IMR-90 (cell line): ENCODE data around the gene PMM2. TPM values are rescaled to one million over a fixed set of nuclear protein-coding genes. Genes with fewer than 3 reads are reported as not detected.

Source experiments
- ATAC-seq: fragments of 200-7000 bp; cut with Tn5 transposase; 2 replicates; pipeline ENCODE4 v1.9.1; 2020; ENCODE audit warnings: low read depth, mild to moderate bottlenecking, moderate library complexity
- BruUV-seq: library from RNA; stranded (reverse); fragments of 400-500 nt; replicated peaks from 2 replicates; lab custom pipeline; 2021; lab: Mats Ljungman, UMichigan
- CTCF ChIA-PET: fragments of 300-600 bp; formaldehyde crosslinking; extraction: SDS; loops from one replicate; lab custom pipeline; 2021; ENCODE audit warnings: antibody characterized with exemption; lab: Yijun Ruan, JAX
- POLR2A ChIA-PET: fragments of 300-600 bp; sonication (Branson Sonifier 250); formaldehyde crosslinking; loops from one replicate; lab custom pipeline; 2022; ENCODE audit warnings: antibody characterized with exemption; ENCODE audit not compliant: unreplicated experiment; lab: Charles Lee
- DNase-seq: peaks from one replicate; pipeline ENCODE4 v3.0.0; 2013
- H2AFZ ChIP-seq: replicated peaks from 2 replicates; pipeline ENCODE3; 2013; ENCODE audit warnings: low read length, mild to moderate bottlenecking; ENCODE audit not compliant: poor library complexity
- H2AK5ac ChIP-seq: 2 replicates; pipeline ENCODE4 v1.6.1; 2013; ENCODE audit warnings: low read depth, low read length, inconsistent platforms
- H2AK9ac ChIP-seq: replicated peaks from 2 replicates; pipeline ENCODE3; 2013; ENCODE audit warnings: mild to moderate bottlenecking, low read depth, low read length, moderate library complexity; ENCODE audit not compliant: poor library complexity
- H2BK120ac ChIP-seq: 2 replicates; pipeline ENCODE4 v1.6.1; 2013; ENCODE audit warnings: low read depth, low read length, inconsistent platforms
- H2BK15ac ChIP-seq: 3 replicates; pipeline ENCODE4 v1.6.1; 2013; ENCODE audit warnings: low read depth, low read length, inconsistent platforms
- H2BK20ac ChIP-seq: 2 replicates; pipeline ENCODE4 v1.6.1; 2013; ENCODE audit warnings: low read depth, mild to moderate bottlenecking, inconsistent platforms, low read length, moderate library complexity
- H2BK5ac ChIP-seq: 2 replicates; pipeline ENCODE4 v1.6.1; 2013; ENCODE audit warnings: mild to moderate bottlenecking, low read depth, low read length, inconsistent platforms; ENCODE audit not compliant: poor library complexity, severe bottlenecking
- H3K14ac ChIP-seq: replicated peaks from 2 replicates; pipeline ENCODE4 v1.6.1; 2013; ENCODE audit warnings: low read depth, low read length, inconsistent platforms
- H3K18ac ChIP-seq: 2 replicates; pipeline ENCODE4 v1.6.1; 2013; ENCODE audit warnings: low read depth, low read length, control low read depth
- H3K23ac ChIP-seq: 2 replicates; pipeline ENCODE4 v1.6.1; 2013; ENCODE audit warnings: low read depth, low read length, inconsistent platforms
- H3K27ac ChIP-seq: 2 replicates; pipeline ENCODE4 v1.5.1; 2013; ENCODE audit warnings: mild to moderate bottlenecking, control low read depth, low read length; ENCODE audit not compliant: insufficient read depth
- H3K27me3 ChIP-seq: 2 replicates; pipeline ENCODE4 v1.6.1; 2013; ENCODE audit warnings: low read length; ENCODE audit not compliant: control insufficient read depth, insufficient read depth
- H3K36me3 ChIP-seq: 2 replicates; pipeline ENCODE4 v1.6.1; 2013; ENCODE audit warnings: low read length, mixed read lengths; ENCODE audit not compliant: control insufficient read depth, insufficient read depth
- H3K4ac ChIP-seq: 2 replicates; pipeline ENCODE4 v1.6.1; 2013; ENCODE audit warnings: low read depth, low read length, inconsistent platforms
- H3K4me1 ChIP-seq: 2 replicates; pipeline ENCODE4 v1.6.1; 2013; ENCODE audit warnings: low read length, mixed read lengths; ENCODE audit not compliant: control insufficient read depth, insufficient read depth
- H3K4me2 ChIP-seq: 2 replicates; pipeline ENCODE4 v1.6.1; 2013; ENCODE audit warnings: low read depth, mild to moderate bottlenecking, control low read depth, low read length, moderate library complexity
- H3K4me3 ChIP-seq: 2 replicates; pipeline ENCODE4 v1.5.1; 2013; ENCODE audit warnings: low read depth, mild to moderate bottlenecking, control low read depth, low read length, moderate library complexity; ENCODE audit not compliant: insufficient read depth
- H3K56ac ChIP-seq: 2 replicates; pipeline ENCODE4 v1.6.1; 2013; ENCODE audit warnings: low read length, inconsistent platforms; ENCODE audit not compliant: insufficient read depth; ENCODE audit errors: extremely low read depth
- H3K79me1 ChIP-seq, 2 experiments: 2 replicates each; pipeline ENCODE4 v1.6.1; 2013; ENCODE audit warnings: low read length in 2 of 2, inconsistent platforms in 1 of 2, low read depth in 1 of 2
- H3K9ac ChIP-seq: 2 replicates; pipeline ENCODE4 v1.6.1; 2013; ENCODE audit warnings: low read depth, low read length, control low read depth
- H3K9me1 ChIP-seq: 2 replicates; pipeline ENCODE4 v1.6.1; 2013; ENCODE audit warnings: low read length, inconsistent platforms; ENCODE audit not compliant: insufficient read depth
- H3K9me3 ChIP-seq: 2 replicates; pipeline ENCODE4 v1.6.1; 2013; ENCODE audit warnings: low read length; ENCODE audit not compliant: control insufficient read depth, insufficient read depth
- H4K20me1 ChIP-seq: 2 replicates; pipeline ENCODE4 v1.6.1; 2013; ENCODE audit warnings: low read length, inconsistent platforms; ENCODE audit not compliant: insufficient read depth
- H4K5ac ChIP-seq: 2 replicates; pipeline ENCODE4 v1.6.1; 2013; ENCODE audit warnings: mild to moderate bottlenecking, low read depth, low read length, control low read depth
- H4K8ac ChIP-seq, 2 experiments: 2 replicates each; pipeline ENCODE4 v1.6.1; 2013; ENCODE audit warnings: low read depth in 2 of 2, low read length in 2 of 2, control low read depth in 1 of 2, inconsistent platforms in 1 of 2
- H4K91ac ChIP-seq: 2 replicates; pipeline ENCODE4 v1.6.1; 2013; ENCODE audit warnings: low read depth, low read length, inconsistent platforms; ENCODE audit not compliant: insufficient read depth
- BHLHE40 ChIP-seq: fragments of 150-350 bp; IDR thresholded peaks from 2 replicates; pipeline ENCODE4 v1.6.1; 2016; ENCODE audit warnings: mild to moderate bottlenecking, low read depth, low read length
- CEBPB ChIP-seq: IDR thresholded peaks from 2 replicates; pipeline ENCODE4 v1.6.1; 2012; ENCODE audit warnings: low read depth, low read length, improper control_type of control experiment
- MAFK ChIP-seq: IDR thresholded peaks from 2 replicates; pipeline ENCODE4 v1.6.1; 2012; ENCODE audit warnings: low read depth, low read length, improper control_type of control experiment
- MAZ ChIP-seq: IDR thresholded peaks from 2 replicates; pipeline ENCODE4 v1.6.1; 2012; ENCODE audit warnings: low read depth, mild to moderate bottlenecking, low read length, improper control_type of control experiment, moderate library complexity, borderline replicate concordance
- MXI1 ChIP-seq: IDR thresholded peaks from 2 replicates; pipeline ENCODE4 v1.6.1; 2012; ENCODE audit warnings: low read depth, mild to moderate bottlenecking, low read length, moderate library complexity, borderline replicate concordance
- POLR2A ChIP-seq: IDR thresholded peaks from 2 replicates; pipeline ENCODE4 v1.6.1; 2012; ENCODE audit warnings: mild to moderate bottlenecking, low read depth, low read length
- RAD21 ChIP-seq: IDR thresholded peaks from 2 replicates; pipeline ENCODE4 v1.6.1; 2012; ENCODE audit warnings: low read length, improper control_type of control experiment
- RFX5 ChIP-seq: IDR thresholded peaks from 2 replicates; pipeline ENCODE4 v1.8.0; 2012; ENCODE audit warnings: low read depth, mild to moderate bottlenecking, low read length, moderate library complexity
- WGBS, 2 experiments: methylation state at CpG; one replicate each; pipeline versions ENCODE4 v1.1.5 to v1.1.7; 2013; ENCODE audit warnings: missing lambda C conversion rate in 2 of 2; ENCODE audit not compliant: insufficient read length in 1 of 2; ENCODE audit errors: extremely low coverage in 2 of 2; 5-methylcytosine and 5-hydroxymethylcytosine counted together
- dilution Hi-C: fragments of 300-500 bp; cut with HindIII; formaldehyde crosslinking; loops from one replicate; pipeline ENCODE4 v1.14.3; 2018; ENCODE audit warnings: low sequenced_read_pairs; ENCODE audit not compliant: unreplicated experiment
- in situ Hi-C: fragments of 300-500 bp; cut with MboI; formaldehyde crosslinking; loops from 3 replicates; pipeline ENCODE4 v1.14.3; 2019; ENCODE audit warnings: low sequenced_read_pairs, inconsistent platforms, mixed read lengths
- intact Hi-C: fragments of 100-400 bp; cut with micrococcal nuclease; formaldehyde crosslinking; loops from 2 replicates; pipeline ENCODE4 v1.10.0; 2022
- polyA plus RNA-seq, 3 experiments: library from polyadenylated mRNA; depleted of rRNA; stranded (reverse); fragments of >200 nt; gene quantifications; 2 replicates each; pipeline ENCODE4 v1.2.3, GENCODE V29; 2012; ENCODE audit warnings: low replicate concordance in 1 of 3
- total RNA-seq: library from RNA; depleted of rRNA; stranded (reverse); fragments of >200 nt; gene quantifications from 2 replicates; pipeline ENCODE4 v1.2.3, GENCODE V29; 2012

The PMM2 gene
- total and polyA plus RNA-seq, 2 of the 4 experiments (the other 2 are of a cell fraction), result 25.8 to 38.9 TPM

GRCh38 chr16:8868416-8869211 is 71.0 kb downstream of the PMM2 start, which contains the start of gene CARHSP1:
Gene CARHSP1 (minus strand): TSS chr16:8869006. CDS start chr16:8859328, 9,678 bp downstream.
- Histone ChIP-seq H2AFZ (peak within 1 kb of the TSS; percentile 92), H3K9me3 (no peaks in the 10 kb centered on the region), H2AK5ac (peak within 1 kb of the TSS; percentile 88), H2BK15ac (peak within 1 kb of the TSS; percentile 72; the same call in 2 of the 3 replicates), H3K23ac (peak within 1 kb of the TSS; percentile 97), H2AK9ac (peak within 1 kb of the TSS; percentile 98), H4K91ac (peak within 1 kb of the TSS; percentile 85), H3K27ac (peak within 1 kb of the TSS; percentile 90), H3K4me1 (peaks cover 13% of the 10 kb centered on the region), H2BK5ac (peak within 1 kb of the TSS; percentile 66), H3K9me1 (peaks cover 8% of the 10 kb centered on the region), H2BK20ac (no peak within 1 kb of the TSS; the same call in 1 of the 2 replicates), H3K18ac (peak within 1 kb of the TSS; percentile 58), H3K4me2 (peak within 1 kb of the TSS; percentile 96), H3K4me3 (peak within 1 kb of the TSS; percentile 71), H3K56ac (peak within 1 kb of the TSS; percentile 91), H3K79me1 (peaks cover 5 to 50% of the 10 kb centered on the region in 2 experiments), H3K4ac (peak within 1 kb of the TSS; percentile 95), H4K8ac (peak within 1 kb of the TSS; percentile 73 to 95), H4K20me1 (peaks cover 39% of the 10 kb centered on the region), H2BK120ac (peak within 1 kb of the TSS; percentile 46), H3K27me3 (no peaks in the 10 kb centered on the region), H3K9ac (peak within 1 kb of the TSS; percentile 92), H3K14ac (peak within 1 kb of the TSS; percentile 93), H4K5ac (peak within 1 kb of the TSS; percentile 51), H3K36me3 (peaks cover 4% of the 10 kb centered on the region)
- WGBS, 2 experiments, result 0% methylated on average over 12 of the region's 83 CpGs; no CpG with 5 or more reads in 1 of the 2 experiments
- BruUV-seq, result no TSS peak
- ChIA-PET CTCF (interaction anchor here (1.7 kb wide), 1 partner anchor 140 kb away, joined by 6 read pairs; no protein-coding TSS in a partner anchor), POLR2A (interaction anchor here (0.6 kb wide), 1 partner anchor 105 kb away, joined by 4 read pairs; no protein-coding TSS in a partner anchor)
- dilution Hi-C loops (no loop called here), in situ Hi-C loops (no loop called here), intact Hi-C loops (loop anchor here (5.0 kb wide), 1 partner anchor 71 kb away; the partner anchor contains the start of genes PMM2 and TMEM186)
- DNase-seq (peak; percentile 79), ATAC-seq (peak; percentile 84)
- TF ChIP-seq POLR2A (peak; percentile 80), CEBPB (peak; percentile 69), MAZ (peak; percentile 81; the same call in 1 of the 2 replicates), BHLHE40 (no peak), RFX5 (no peak), MXI1 (0 out of 2 replicates have a peak, but pooled peaks have one; percentile 26), MAFK (no peak), RAD21 (no peak)
